HAP-1 (cell line): ENCODE measurements around the gene NUDT7.
A peak's percentile ranks its signal among the peaks of the same experiment; 100 is the strongest.

Source experiments
- DNase-seq, 2 experiments: peaks; one replicate each; pipeline ENCODE4 v3.0.0-alpha.2; 2016 to 2020; ENCODE audit warnings: low spot score in 2 of 2
- H3K27me3 ChIP-seq: fragments of 250-450 bp; sonication (Bioruptor Pico); 2 replicates; pipeline ENCODE4 v1.5.1; 2020; ENCODE audit warnings: low read depth, mild to moderate bottlenecking, moderate library complexity
- H3K36me3 ChIP-seq: fragments of 250-450 bp; sonication (Bioruptor Pico); replicated peaks from 2 replicates; pipeline ENCODE4 v1.5.1; 2020; ENCODE audit warnings: mild to moderate bottlenecking
- H3K4me1 ChIP-seq: fragments of 250-450 bp; sonication (Bioruptor Pico); 2 replicates; pipeline ENCODE4 v1.5.1; 2020; ENCODE audit warnings: mild to moderate bottlenecking
- H3K4me3 ChIP-seq: fragments of 250-450 bp; sonication (Bioruptor Pico); 2 replicates; pipeline ENCODE4 v1.5.1; 2020; ENCODE audit warnings: mild to moderate bottlenecking, moderate library complexity
- H3K9me3 ChIP-seq: fragments of 250-450 bp; sonication (Bioruptor Pico); 2 replicates; pipeline ENCODE4 v1.5.1; 2020; ENCODE audit warnings: mild to moderate bottlenecking, moderate library complexity
- in situ Hi-C: fragments of 300-500 bp; cut with MboI; formaldehyde crosslinking; loops from 3 replicates; pipeline ENCODE4 v1.14.3; 2020; ENCODE audit warnings: low sequenced_read_pairs, inconsistent platforms, mixed read lengths

Gene NUDT7

DNA sequence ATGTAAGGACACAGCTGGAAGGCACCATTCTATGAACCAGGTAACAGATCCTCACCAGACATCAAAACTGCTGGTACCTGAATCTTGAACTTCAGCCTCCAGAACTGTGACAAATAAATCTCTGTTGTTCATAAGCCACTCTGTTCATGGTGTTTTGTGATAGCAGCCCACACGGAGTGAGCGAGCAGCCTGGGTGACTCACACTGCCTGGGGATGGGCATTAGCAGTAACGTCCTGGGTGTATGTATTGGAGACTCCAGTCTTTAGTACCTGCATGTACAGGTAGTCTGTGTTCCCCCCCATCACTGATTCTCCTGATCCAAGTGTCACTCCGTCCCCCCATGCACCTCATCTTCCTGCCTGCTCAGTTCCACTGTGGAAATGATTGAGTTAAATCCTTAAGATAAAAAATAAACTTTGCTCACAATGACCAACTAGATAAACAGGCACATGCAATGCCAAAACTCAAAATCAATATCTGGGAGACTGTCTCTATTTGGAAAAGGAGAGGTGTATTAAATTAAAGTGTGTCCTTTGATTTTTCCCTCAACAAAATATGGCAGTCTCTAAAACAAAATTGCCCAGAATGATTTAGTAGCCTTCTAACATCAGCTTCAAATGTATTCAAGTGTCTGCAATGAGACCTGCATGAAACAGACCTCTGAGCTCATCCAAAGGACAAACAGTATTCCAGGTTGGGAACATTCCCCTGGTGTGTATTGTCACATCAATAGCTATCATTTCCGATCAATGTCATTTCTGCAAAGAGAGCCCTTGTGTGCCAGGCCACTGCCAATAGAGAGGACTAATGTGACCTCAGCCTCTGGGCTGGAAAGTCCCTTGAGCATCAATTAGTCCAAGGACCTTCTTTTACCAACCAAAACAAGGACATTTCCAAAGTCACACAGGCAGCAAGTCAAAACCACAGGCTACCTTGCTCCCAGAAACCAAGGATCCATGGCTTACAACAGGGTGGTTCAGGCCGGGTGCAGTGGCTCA lies 53.9 kb downstream of the NUDT7 start:
- in situ Hi-C loops: no loop called here
- no peak overlapping the region for H3K4me3 ChIP-seq
- no peaks in the 10 kb centered on the region for H3K36me3 ChIP-seq
- H3K9me3 ChIP-seq: no peaks in the 10 kb centered on the region
- H3K4me1 ChIP-seq: no peaks in the 10 kb centered on the region
- no peak for DNase-seq
- no peaks in the 10 kb centered on the region for H3K27me3 ChIP-seq

DNA sequence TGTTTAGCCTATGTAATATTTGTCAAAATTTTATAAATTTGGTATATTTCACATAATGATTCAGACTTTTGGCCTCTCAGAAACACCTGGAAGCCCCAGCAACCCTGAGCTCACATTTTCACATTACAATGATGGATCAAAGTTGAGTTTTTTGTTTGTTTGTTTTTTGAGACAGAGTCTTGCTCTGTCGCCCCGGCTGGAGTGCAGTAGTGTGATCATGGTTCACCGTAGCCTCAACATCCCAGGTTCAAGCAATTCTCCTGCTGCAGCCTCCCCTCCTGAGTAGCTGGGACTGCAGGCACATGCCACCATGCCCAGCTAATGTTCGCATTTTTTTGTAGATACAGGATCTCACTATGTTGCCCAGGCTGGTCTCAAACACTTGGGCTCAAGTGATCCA lies 55.4 kb downstream of the NUDT7 start:
- Histone ChIP-seq H3K4me3 (no peak overlapping the region), H3K36me3 (no peaks in the 10 kb centered on the region), H3K9me3 (no peaks in the 10 kb centered on the region), H3K4me1 (no peaks in the 10 kb centered on the region), H3K27me3 (no peaks in the 10 kb centered on the region)
- DNase-seq: no peak
- in situ Hi-C loops: no loop called here

DNA sequence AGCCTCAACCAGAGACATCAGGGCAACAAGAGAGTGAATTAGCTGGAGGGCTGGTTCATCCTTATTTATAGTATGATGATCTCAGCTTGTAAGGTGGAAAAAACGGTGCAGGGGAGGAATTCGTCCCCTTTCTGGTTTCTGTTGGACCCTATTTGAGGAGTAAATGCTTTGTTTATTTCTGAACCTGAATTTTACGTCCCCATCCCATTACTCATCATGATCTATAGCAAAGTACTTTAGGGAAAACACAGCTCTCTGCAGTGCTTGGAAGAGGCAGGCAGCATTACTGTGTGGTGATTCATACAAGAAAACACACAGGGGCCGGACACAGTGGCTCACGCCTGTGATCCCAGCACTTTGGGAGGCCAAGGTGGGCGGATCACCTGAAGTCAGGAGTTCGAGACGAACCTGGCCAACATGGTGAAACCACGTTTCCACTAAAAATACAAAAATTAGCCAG lies 58.1 kb downstream of the NUDT7 start:
- Histone ChIP-seq H3K9me3 (no peaks in the 10 kb centered on the region), H3K4me3 (no peak overlapping the region), H3K27me3 (no peaks in the 10 kb centered on the region), H3K36me3 (no peaks in the 10 kb centered on the region), H3K4me1 (no peaks in the 10 kb centered on the region)
- in situ Hi-C loops: no loop called here
- DNase-seq: no peak

DNA sequence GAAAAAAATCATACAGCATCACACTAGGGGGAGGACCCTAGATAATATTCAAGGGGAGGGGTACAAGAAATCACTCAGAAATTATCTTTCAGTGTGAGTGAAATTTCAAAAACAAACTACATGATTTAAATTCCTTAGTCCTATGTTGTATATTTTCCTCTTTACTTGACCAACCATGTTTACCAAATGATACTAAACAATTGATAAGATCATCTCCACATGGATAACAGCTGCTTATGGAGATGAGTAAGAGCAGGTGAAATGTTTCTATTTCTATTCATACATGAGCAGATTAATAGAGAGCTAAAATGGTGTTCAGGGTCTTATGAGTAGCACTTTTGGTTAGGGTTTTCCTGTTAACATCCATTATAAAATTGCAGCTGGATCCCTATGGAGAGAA lies 58.8 kb downstream of the NUDT7 start:
- Histone ChIP-seq H3K4me1 (no peaks in the 10 kb centered on the region), H3K27me3 (no peaks in the 10 kb centered on the region), H3K36me3 (no peaks in the 10 kb centered on the region), H3K9me3 (no peaks in the 10 kb centered on the region), H3K4me3 (no peak overlapping the region)
- in situ Hi-C loops: no loop called here
- DNase-seq: no peak

DNA sequence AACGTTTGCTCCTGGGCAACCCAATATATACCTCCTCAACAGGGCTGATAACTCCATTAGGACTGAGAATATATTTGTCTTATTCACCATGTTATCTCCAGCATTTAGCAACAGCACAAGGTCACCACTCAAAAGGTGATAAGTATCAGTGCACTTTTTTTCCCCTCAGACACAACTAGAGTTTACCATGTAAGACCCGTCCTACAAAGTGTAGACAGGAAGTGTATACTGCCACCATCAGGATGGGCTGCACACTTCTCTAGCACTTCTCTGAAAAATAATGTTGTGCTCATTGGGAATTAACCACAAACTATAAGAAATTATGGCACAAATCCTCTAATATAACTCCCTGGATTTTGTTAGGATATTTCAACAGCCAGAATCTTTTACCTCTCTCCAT lies 60.4 kb downstream of the NUDT7 start:
- no peaks in the 10 kb centered on the region for H3K36me3 ChIP-seq
- no peak for DNase-seq
- no peaks in the 10 kb centered on the region for H3K9me3 ChIP-seq
- in situ Hi-C loops: no loop called here
- H3K27me3 ChIP-seq: peaks cover 3% of the 10 kb centered on the region
- no peak overlapping the region for H3K4me3 ChIP-seq
- no peaks in the 10 kb centered on the region for H3K4me1 ChIP-seq

DNA sequence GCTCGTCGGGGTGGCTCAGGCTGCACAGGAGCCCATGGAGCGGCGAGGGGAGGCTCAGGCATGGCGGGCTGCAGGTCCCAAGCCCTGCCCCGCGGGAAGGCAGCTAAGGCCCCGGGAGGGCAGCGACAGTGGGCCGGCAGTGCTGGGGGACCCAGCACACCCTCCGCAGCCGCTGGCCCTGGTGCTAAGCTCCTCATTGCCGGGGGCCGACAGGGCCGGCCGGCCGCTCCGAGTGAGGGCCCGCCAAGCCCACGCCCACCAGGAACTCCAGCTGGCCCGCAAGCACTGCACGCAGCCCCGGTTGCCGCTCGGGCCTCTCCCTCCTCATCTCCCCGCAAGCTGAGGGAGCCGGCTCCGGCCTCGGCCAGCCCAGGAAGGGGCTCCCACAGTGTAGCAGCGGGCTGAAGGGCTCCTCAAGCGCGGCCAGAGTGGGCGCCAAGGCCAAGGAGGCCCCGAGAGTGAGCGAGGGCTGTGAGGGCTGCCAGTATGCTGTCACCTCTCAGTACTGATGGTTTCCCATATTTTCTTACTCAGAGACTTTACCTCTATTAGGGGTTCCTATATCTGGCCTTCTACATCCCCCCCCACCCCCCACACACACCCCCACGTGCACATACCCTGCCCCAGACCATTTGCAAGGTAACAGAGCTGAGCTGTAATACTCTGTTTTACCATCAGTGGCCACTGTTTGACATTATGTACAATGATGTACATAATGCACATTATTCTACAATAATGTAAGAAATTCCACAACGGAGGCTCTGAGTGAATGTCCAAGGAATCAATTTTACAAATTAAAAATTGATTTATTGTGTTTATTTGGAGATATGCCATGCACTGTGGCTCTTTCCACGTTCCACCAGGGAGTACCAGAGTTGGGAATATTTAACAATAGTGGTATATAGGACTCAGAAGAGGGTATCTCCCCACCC lies 62.4 kb downstream of the NUDT7 start:
- Histone ChIP-seq H3K4me1 (no peaks in the 10 kb centered on the region), H3K27me3 (peaks cover 21% of the 10 kb centered on the region), H3K4me3 (no peak overlapping the region), H3K9me3 (no peaks in the 10 kb centered on the region), H3K36me3 (no peaks in the 10 kb centered on the region)
- in situ Hi-C loops: no loop called here
- no peak for DNase-seq

DNA sequence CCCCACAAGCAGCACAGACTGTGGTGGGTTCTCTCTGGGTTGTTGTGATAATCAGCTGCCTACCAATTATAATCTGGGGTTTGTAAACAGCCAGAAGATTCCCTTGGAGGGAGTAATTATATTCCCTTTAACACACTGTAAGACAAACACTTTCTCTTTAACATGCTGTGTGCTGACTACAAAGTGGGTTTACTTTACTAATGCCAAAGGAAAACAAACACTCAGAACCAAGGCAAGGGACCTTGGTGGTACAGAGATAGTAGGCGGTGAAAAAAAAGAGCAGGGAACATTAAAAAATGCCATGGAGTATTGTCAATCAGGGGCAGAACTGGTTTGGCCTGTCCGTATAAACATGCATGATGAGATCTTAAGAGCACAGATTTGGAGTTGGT lies 63.1 kb downstream of the NUDT7 start:
- no peak overlapping the region for H3K4me3 ChIP-seq
- in situ Hi-C loops: no loop called here
- H3K4me1 ChIP-seq: no peaks in the 10 kb centered on the region
- H3K36me3 ChIP-seq: no peaks in the 10 kb centered on the region
- DNase-seq: no peak
- peaks cover 28% of the 10 kb centered on the region for H3K27me3 ChIP-seq
- H3K9me3 ChIP-seq: no peaks in the 10 kb centered on the region

DNA sequence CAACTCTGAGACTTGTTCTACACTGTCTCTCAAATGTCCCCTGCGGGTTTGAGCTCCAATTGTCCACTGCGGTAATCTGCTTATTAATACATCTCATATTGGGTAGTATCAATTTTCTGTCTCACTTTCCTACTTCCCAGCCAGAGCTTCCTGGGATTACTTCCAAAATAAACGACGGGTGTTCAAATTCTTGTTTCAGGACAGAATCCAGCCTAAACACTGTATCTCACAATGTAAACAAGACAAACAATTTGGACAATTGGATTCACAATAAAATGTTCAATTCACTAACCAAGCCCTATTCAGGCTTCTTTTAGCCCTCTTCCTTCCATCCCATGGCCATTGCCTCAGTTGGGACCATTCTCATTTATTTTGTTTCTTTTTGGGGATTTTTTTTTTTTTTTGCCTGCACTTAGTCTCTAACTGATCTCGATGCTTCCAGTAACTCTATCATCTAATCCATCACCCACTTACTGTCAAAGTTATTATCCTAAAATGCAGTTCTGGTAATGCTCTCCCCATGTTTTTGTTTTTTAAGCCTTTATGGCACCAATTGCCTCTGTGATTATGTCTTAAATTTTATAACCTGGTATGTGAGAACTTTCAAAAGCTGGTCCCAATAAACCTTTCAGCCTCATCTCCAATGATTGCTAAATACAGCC lies 64.0 kb downstream of the NUDT7 start:
- Histone ChIP-seq H3K9me3 (no peaks in the 10 kb centered on the region), H3K4me3 (no peak overlapping the region), H3K4me1 (no peaks in the 10 kb centered on the region), H3K36me3 (no peaks in the 10 kb centered on the region), H3K27me3 (peaks cover 31% of the 10 kb centered on the region)
- in situ Hi-C loops: no loop called here
- DNase-seq: no peak

DNA sequence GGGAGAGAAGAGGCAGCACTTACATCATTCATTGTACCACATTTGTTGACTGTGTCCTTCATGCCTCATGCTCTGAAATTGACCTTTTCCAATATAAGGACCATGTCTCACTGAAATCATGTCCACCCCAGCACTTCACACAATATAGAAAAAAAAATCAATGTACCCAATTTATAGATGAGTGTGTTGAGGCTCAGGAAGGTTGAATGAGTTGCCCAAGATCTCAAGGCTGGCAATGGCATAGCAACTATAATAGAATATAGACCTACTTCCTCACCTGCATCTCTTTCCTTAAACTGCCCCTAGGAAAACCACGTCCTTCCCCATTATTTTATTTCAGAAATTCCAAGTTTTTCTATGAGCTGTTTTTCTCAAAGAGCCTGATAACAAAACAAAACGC lies 65.1 kb downstream of the NUDT7 start:
- peaks cover 31% of the 10 kb centered on the region for H3K27me3 ChIP-seq
- H3K4me3 ChIP-seq: no peak overlapping the region
- DNase-seq: no peak
- H3K9me3 ChIP-seq: no peaks in the 10 kb centered on the region
- no peaks in the 10 kb centered on the region for H3K36me3 ChIP-seq
- no peaks in the 10 kb centered on the region for H3K4me1 ChIP-seq
- in situ Hi-C loops: no loop called here

DNA sequence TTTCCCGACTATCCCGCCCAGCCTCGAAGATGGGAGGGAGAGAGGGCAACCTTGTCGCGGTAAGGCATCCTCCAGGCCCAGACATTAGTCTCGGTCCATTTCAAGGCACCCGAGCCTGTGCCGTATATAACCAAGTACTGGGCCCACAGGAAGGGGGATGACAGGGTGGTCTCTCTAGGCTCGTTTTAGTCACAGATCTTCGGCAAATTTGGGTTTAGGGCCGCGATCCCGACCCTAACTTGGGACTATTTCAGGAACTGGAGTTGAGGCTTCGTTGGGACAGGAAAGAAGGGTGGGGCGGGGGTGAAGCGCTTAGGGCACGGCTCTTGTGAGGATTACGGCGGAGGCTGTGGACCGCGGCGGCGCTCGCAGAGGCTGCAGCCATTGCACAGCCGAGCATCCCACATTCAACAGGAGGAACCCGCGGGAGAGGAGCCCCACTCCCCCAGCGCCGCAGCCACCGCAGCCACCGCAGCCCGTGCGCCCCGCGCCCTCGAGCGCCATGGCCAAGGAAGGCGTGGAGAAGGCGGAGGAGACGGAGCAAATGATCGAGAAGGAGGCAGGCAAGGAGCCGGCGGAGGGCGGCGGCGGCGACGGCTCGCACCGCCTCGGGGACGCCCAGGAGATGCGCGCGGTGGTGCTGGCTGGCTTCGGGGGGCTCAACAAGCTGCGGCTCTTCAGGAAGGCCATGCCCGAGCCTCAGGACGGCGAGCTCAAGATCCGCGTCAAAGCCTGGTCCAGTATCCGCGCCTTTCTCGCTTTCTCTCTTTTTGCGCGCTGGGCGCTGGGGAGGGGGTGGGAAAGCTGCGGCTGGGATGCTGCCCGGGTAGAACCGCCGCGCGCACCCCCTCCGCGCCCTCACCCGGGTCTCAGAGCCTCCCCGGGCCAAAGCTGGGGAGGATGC lies 66.1 kb downstream of the NUDT7 start, which contains the start of gene VAT1L:
Gene VAT1L, plus strand, starts transcription at position 384 of the 904 bp plus-strand sequence. Its CDS starts 119 bp downstream, at position 503.
- H3K27me3 ChIP-seq: peaks cover 31% of the 10 kb centered on the region
- DNase-seq: peak in 1 of 2 experiments; percentile 32
- H3K36me3 ChIP-seq: no peaks in the 10 kb centered on the region
- no peaks in the 10 kb centered on the region for H3K4me1 ChIP-seq
- in situ Hi-C loops: no loop called here
- no peaks in the 10 kb centered on the region for H3K9me3 ChIP-seq
- peak within 1 kb of the TSS; percentile 26 for H3K4me3 ChIP-seq

DNA sequence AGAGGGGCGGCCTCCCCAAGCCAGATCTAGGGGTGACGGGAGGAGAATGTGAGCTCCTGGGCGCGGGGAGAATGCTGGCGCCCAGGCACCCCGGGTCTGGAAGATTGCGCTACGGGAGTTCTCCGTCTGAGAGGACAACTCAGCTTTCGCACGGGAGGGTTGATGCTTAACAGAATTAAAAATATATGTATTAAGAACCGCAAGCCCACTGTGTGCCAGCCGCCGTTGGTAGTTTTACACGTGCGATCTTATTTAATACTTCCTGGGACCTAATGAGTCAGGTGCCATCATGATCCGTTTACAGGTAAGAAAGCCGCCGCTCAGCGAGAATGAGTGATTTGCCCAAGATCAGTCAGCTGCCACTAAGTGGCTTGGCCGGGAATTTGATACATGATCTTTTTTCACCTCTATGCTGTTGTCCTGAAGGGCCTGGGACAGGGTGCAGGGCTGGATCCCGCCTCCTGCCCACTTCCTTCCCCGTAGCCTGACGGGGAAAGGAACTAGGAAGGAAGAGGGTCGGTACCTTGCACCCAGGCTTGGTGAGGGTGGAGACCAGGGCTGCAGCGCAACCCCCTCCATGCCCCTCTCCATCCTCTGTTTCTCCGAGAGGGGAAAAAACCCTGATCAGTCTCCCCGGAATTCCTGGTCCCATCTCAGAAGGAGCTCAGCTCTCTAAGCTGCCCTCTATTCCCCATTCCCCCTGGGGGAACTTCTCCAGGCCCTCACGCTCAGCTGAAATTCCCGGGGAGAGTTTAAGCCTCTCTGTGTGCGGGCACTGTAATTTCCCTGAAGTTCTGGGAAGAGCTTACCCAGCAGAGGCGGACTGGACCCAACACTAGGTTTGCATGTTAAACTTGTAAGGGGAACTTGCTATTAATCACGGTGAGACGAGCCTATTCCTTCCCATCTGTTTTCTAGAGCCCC lies 67.0 kb downstream of the NUDT7 start:
- DNase-seq: no peak
- peaks cover 31% of the 10 kb centered on the region for H3K27me3 ChIP-seq

DNA sequence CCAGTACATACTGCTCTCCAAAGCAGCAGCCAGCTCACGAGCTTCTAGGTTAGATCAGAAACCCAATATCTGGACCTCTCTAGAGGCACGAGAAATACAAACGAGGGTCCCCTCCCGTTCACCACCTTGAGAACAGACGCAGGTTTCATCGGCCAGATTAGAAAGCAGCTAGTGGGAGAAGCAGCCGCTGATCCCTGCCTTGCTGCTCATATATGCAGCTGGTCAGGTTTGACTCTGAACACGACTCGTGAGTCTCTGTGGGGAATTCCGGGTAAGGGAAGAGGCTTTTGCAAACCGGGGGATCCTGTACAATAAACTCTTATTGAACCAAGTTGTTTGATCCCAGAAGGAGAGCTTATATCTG lies 67.7 kb downstream of the NUDT7 start:
- Histone ChIP-seq H3K9me3 (no peaks in the 10 kb centered on the region), H3K4me1 (no peaks in the 10 kb centered on the region), H3K36me3 (no peaks in the 10 kb centered on the region), H3K4me3 (no peak overlapping the region), H3K27me3 (peaks cover 31% of the 10 kb centered on the region)
- in situ Hi-C loops: no loop called here
- no peak for DNase-seq

More for the DNA sequence above, 67.0 kb downstream of the NUDT7 start:
- in situ Hi-C loops: no loop called here
- no peaks in the 10 kb centered on the region for H3K4me1 ChIP-seq
- no peak overlapping the region for H3K4me3 ChIP-seq
- H3K9me3 ChIP-seq: no peaks in the 10 kb centered on the region
- no peaks in the 10 kb centered on the region for H3K36me3 ChIP-seq
